ENCODE measurements around the gene USP21. TPM values are rescaled to one million over a fixed set of nuclear protein-coding genes. Genes with fewer than 3 reads are reported as not detected.
A peak's percentile ranks its signal among the peaks of the same experiment; 100 is the strongest.

USP21 gene
- total and polyA plus RNA-seq, 12 donors = 12.0 to 44.9 (median 28.2) TPM

GRCh38 chr1:161161652-161162051 lies 2.4 kb downstream of the USP21 start:
- TF ChIP-seq POLR2A (IDR thresholded peaks at IDR 0.05) = no peak
- TF ChIP-seq, protein P1, sequence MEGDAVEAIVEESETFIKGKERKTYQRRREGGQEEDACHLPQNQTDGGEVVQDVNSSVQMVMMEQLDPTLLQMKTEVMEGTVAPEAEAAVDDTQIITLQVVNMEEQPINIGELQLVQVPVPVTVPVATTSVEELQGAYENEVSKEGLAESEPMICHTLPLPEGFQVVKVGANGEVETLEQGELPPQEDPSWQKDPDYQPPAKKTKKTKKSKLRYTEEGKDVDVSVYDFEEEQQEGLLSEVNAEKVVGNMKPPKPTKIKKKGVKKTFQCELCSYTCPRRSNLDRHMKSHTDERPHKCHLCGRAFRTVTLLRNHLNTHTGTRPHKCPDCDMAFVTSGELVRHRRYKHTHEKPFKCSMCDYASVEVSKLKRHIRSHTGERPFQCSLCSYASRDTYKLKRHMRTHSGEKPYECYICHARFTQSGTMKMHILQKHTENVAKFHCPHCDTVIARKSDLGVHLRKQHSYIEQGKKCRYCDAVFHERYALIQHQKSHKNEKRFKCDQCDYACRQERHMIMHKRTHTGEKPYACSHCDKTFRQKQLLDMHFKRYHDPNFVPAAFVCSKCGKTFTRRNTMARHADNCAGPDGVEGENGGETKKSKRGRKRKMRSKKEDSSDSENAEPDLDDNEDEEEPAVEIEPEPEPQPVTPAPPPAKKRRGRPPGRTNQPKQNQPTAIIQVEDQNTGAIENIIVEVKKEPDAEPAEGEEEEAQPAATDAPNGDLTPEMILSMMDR (IDR thresholded peaks at IDR 0.05) = no peak
- no peaks in the 10 kb centered on the region for H3K9me3 ChIP-seq (replicated peaks in 1 of 3)
- H3K36me3 ChIP-seq (replicated peaks in 1 of 2) = peaks cover 0 to 47% of the 10 kb centered on the region in 2 donors
- DNase-seq = no peak
- peak overlapping the region in 1 of 5 donors; percentile 12 for H3K27ac ChIP-seq
- peaks cover 12 to 27% of the 10 kb centered on the region in 2 donors for H3K4me1 ChIP-seq (replicated peaks in 1 of 2)
- H3K4me3 ChIP-seq = no peak overlapping the region
- WGBS, 4 donors = 83 to 92% (median 89%) methylated on average over 5 of the region's 5 CpGs
- no peaks in the 10 kb centered on the region for H3K27me3 ChIP-seq
- intact Hi-C loops (cut with DNase I) = no loop called here

GRCh38 chr1:161162052-161162451 lies 2.8 kb downstream of the USP21 start:
- peaks cover 0 to 43% of the 10 kb centered on the region in 2 donors for H3K36me3 ChIP-seq (replicated peaks in 1 of 2)

DNA sequence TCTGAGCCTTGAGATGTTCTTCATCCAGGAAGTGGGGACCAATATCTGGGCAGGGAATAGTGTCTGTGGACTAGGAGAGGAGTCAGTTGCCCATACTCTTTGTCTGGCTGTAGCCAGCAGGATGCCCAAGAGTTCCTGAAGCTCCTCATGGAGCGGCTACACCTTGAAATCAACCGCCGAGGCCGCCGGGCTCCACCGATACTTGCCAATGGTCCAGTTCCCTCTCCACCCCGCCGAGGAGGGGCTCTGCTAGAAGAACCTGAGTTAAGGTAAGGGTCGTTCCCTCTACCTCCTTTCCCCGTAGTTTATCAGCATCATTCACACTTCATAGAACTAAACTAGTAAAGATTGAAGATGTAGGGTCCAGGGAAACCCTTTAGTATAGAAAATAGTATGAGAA lies 3.5 kb downstream of the USP21 start:
- 93 to 96% (median 95%) methylated on average over 6 to 10 of the region's 10 CpGs for WGBS, 4 donors
- intact Hi-C loops (cut with DNase I) = no loop called here
- TF ChIP-seq, protein P1 (IDR thresholded peaks at IDR 0.05) = no peak
- TF ChIP-seq POLR2A (IDR thresholded peaks at IDR 0.05) = no peak
- Histone ChIP-seq H3K27me3 (no peaks in the 10 kb centered on the region), H3K4me1 (replicated peaks in 1 of 2) (peaks cover 17 to 38% of the 10 kb centered on the region in 2 donors), H3K9me3 (replicated peaks in 1 of 3) (no peaks in the 10 kb centered on the region), H3K36me3 (replicated peaks in 1 of 2) (peaks cover 0 to 36% of the 10 kb centered on the region in 2 donors), H3K27ac (no peak overlapping the region), H3K4me3 (no peak overlapping the region)
- no peak for DNase-seq

More at GRCh38 chr1:161162052-161162451, 2.8 kb downstream of the USP21 start:
- no peaks in the 10 kb centered on the region for H3K27me3 ChIP-seq
- WGBS, 4 donors = 75 to 83% (median 81%) methylated on average over 7 of the region's 7 CpGs
- intact Hi-C loops (cut with DNase I) = no loop called here
- no peak overlapping the region for H3K4me3 ChIP-seq
- H3K27ac ChIP-seq = peak overlapping the region in 1 of 5 donors; percentile 3
- no peak for DNase-seq
- peaks cover 15 to 31% of the 10 kb centered on the region in 2 donors for H3K4me1 ChIP-seq (replicated peaks in 1 of 2)
- TF ChIP-seq POLR2A (IDR thresholded peaks at IDR 0.05) = no peak
- TF ChIP-seq, protein P1 (IDR thresholded peaks at IDR 0.05) = no peak
- no peaks in the 10 kb centered on the region for H3K9me3 ChIP-seq (replicated peaks in 1 of 3)

DNA sequence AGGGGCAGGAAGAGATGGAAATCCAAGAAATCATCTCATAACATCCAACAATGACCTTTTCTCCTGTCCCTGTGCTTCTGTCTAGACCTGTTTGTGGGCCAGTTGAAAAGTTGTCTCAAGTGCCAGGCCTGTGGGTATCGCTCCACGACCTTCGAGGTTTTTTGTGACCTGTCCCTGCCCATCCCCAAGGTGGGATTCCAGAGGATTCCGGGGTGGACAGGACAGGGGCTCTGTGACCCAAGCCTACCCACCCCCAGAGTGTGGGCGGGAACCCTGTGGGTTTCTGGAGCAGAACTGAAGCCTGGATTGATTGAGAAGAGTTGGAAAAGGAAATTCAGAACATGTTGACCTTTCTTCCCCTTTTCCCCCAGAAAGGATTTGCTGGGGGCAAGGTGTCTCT lies 4.5 kb downstream of the USP21 start:
- TF ChIP-seq, protein P1 (IDR thresholded peaks at IDR 0.05) = no peak
- no peak for TF ChIP-seq POLR2A (IDR thresholded peaks at IDR 0.05)
- H3K27ac ChIP-seq = no peak overlapping the region
- 85 to 92% (median 90%) methylated on average over 5 of the region's 5 CpGs for WGBS, 4 donors
- H3K36me3 ChIP-seq (replicated peaks in 1 of 2) = peaks cover 0 to 33% of the 10 kb centered on the region in 2 donors
- intact Hi-C loops (cut with DNase I) = no loop called here
- no peaks in the 10 kb centered on the region for H3K9me3 ChIP-seq (replicated peaks in 1 of 3)
- H3K4me3 ChIP-seq = no peak overlapping the region
- H3K27me3 ChIP-seq = no peaks in the 10 kb centered on the region
- DNase-seq = no peak
- H3K4me1 ChIP-seq (replicated peaks in 1 of 2) = peaks cover 17 to 38% of the 10 kb centered on the region in 2 donors
